Measurements from ENCODE around the gene UBE2S.
A peak's percentile ranks its signal among the peaks of the same experiment; 100 is the strongest.
"Not testable (repeated sequence)": the region's sequence is repeated elsewhere in the genome, so short reads cannot be mapped to it uniquely, and the experiment has no call there.

The UBE2S gene
- total RNA-seq = 14.3 to 63.3 (median 25.0) reads per million in 18 experiments

DNA sequence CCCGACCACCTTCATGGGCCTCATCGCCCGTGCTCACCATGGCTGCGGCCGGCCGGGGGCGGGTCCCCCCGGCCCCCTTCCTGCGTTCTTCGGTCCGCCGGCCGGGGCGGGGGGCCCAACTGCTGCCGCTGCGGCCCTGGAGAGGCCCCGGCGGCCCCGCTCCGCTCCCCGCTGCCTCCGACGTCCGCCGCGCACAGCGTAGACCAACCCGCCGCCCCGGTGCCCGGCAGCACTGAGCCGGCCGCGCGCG is at the start of gene UBE2S:
Gene UBE2S, minus strand, starts transcription at position 239 of the 250 bp plus-strand sequence. Its CDS starts 199 bp downstream, at position 40.
- not testable (repeated sequence) for DNase-seq

DNA sequence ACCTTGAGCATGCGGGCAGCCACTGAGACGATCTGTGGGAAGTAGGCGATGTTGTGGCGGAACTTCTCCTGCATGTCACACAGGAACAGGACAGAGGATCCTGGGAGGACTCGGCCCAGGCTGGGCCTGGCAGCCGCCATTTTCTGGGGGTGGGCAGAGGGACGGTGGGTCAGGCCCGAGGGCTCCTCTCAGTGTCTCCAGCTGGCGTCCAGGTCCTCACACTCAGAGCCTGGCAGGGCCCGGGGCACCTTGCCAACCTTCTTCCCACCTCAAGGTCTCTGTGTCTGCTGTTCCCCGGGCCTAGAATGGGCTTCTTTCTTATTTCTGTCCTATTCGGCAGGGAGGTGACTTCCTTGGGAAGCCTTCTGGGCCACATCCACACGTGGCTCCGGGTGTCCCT is 48.8 kb upstream of the UBE2S start:
- no peak for DNase-seq

DNA sequence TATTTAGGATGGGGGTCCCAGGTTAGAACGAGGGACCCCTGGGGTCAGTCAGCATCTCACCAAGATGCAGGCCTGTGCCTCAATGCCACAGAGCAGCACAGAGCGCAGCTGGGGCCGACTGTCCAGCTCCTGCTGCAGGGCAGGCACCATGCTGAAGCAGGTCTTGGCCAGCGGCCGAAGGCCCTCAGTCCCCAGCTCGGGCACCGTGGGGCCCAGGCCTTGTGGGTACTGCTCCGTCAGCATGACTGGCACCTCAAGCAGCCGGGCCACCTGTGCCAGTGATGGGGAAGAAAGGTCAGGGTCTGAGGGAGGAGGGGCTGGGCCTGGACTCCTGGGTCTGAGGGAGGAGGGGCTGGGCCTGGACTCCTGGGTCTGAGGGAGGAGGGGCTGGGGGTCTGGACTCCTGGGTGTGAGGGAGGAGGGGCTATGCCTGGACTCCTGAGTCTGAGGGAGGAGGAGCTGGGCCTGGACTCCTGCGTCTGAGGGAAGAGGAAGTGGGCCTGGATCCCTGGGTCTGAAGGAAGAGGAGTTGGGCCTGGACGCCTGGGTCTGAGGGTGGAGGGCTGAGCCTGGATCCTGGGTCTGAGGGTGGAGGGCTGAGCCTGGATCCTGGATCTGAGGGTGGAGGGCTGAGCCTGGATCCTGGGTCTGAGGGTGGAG is 48.1 kb upstream of the UBE2S start:
- DNase-seq = no peak

DNA sequence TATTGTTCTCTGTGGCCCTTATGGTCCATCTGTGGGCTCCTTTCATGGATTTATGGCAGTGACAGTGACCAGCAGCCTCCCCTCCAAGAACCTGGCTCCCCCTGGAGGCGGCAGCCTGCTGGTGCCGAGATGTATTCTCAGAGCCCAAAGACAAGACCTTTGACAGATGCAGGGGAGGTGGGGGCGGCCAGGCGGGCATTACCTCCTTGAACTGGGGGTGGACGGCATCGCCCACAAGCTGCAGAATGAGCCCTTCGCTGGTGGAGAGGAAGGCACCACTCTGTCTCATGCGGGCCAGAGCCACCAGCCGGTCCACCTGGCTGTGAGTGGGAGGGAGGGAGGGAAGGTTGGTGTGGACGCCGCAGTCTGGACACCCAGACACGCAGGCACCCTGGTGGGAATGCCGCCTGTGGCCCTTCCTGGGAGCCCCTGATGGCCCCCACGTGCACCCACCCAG is 47.2 kb upstream of the UBE2S start:
- peak; percentile 44 to 49 for DNase-seq

DNA sequence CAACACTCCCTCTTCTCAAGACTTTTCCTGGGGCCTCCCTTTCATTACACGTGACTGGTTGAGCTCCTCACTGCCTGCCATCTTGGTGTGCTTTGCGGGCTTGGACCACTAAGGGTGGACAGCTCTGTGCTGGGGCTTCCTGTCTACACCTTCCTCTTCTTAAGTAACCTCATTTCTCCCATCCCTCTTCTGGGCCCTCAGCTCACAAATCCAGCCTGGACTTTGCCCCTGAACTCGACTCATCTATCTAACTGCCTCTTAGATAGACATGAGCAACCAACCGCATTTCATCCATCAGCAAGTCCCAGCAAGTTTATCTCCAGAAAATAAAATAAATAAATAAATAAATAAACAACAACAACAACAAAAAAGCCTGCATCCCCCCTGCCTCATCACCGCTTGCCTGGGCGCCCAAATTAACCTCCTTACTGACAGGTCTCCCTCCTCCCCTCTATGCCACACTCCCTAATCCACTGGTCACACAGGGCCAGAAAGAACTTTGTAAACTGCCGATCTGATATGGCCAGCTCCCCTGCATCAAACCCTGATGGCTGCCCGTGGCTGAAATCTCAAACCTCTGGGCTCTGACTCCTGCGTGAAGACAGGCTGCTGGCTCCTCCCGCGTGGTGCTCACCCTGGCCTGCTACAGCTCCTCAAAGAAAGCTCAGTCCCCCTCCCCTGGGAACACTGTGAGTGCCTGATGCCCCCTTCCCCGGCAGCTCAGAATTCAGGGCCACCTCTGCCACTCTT is 46.1 kb upstream of the UBE2S start:
- no peak for DNase-seq

DNA sequence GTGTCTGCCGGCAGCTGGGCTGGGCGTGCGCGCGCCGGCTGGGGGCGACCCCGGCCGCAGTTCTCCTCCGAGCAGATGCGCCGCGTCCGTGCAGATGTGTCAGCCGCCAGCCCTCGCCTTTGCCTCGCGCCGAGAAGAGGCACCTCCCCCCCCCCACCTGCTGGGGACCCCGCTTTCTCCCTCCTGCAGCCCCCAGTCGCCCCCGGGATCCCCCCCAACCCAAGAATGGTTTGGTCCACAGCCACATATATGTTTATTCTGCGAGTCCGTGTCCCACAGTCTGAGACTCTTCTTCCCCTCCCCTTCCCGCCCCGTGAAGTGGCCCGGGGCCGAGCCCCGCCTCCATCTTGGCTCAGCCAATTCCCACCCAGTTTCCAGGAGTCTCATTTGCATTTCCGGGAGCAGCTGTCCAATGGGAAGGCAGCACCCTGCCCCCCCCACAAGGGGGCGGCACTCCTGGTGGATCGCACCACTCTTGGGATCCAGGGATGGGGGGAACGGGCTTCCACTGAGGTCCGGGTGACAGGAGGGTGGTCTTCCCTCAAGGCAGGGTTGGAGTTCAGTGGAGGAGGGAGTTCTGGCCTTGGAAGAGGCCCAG is 45.3 kb upstream of the UBE2S start:
- DNase-seq = peak; percentile 27 to 47

DNA sequence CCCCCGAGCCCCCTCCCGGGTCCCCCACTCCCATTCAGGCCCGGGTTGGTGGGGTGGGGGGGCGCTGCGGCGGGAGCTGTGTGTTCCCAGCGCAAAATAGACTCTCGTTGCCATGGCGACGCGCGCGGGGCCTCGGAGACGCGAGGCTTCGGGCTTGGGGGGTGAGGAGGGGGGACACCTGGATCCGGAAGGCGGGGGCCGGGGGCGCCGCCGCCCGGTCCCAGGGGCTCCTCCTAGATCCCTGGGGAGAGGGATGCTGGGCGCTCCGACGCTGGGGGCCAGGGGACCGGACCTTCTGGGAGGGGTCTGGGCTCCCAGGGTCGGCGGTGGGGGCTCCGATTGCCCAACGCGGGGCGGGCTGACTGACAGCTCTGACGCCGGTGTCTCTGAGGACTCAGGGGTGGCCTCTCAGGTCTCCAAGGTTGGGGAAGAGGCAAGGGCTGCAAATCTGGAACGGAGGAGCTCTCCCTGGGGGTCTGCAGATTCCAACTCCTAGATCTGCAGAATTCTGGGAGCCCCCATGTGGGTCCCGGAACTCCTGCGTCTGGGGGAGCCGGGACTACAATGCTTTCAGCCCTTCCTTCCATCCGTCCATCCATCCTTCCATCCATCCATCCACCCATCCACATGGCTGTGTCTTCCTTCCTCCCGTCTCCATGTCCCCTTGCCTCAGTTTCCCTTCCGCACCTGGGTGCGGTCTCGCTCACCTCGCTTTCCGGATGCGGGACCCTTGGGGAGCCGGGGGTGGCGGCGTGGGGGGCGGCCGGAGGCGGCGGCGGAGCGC is 44.6 kb upstream of the UBE2S start:
- DNase-seq = no peak

DNA sequence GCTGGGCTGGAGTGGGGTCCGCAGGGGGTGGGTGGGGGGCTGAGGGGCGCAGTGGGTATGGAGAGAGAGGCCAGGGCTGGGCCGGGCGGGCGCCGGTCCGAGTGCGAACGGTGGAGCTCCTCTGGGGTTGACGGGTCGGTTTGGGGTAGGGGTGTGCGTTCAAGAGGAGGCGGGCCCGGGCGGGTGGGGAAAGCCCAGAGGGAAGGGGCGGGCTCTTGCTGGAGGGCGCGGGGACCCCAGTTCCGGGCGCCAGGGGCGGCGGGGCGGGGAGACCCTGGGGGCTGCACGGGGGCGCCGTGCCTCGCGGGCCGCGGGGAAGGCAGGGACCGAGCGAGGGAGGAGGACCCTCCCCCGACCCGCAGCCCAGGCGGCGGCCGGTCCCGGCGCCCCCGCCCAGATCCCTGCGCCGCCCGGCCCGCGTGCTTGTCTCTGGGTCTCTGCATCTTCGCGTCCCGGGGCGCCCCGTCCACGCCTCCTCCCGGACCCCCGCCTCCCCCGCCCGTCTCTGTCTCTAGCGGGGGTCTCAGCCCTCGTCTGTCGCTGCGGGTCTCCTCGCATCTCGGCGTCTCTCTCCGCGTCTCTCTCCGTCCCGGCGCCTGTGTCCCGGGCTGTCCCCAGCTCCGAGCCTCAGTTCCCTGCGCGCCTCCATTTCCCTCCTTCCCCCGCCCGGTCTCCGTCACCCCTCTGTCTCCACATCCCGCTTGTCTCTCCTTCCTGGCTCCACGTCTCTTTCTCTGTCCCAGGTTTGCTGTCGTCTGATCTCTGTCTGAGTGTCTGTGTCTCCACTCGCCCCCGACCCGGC is 43.8 kb upstream of the UBE2S start:
- DNase-seq = no peak

DNA sequence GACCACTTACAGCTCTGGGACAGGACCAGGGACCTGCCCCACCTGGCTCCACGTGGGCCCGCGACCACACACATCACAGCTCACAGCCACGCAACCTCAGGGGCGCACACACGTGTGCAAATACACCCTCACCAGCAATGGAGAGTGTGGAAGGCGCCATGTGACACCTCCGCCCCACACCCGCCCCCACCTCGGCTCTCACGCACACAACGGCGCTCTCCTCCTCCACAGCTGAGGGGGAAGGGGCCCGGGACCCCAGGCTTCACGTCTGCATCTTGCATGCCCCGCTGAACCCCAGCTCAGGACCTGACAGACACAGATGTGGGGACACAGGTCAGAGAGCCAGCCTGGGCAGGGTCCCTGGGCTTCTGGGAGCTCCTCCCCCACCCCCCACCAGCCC is 41.9 kb upstream of the UBE2S start:
- DNase-seq = no peak

DNA sequence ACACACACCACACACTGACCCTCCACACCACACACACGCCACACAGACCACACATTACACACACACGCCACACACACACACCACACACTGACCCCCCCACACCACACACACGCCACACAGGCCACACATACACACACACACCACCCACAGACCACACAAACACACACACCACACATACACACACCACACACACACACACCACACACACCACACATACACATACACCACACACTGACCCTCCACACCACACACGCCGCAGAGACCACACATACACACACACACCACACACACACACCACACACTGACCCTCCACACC is 40.5 kb upstream of the UBE2S start:
- DNase-seq = not testable (repeated sequence)

DNA sequence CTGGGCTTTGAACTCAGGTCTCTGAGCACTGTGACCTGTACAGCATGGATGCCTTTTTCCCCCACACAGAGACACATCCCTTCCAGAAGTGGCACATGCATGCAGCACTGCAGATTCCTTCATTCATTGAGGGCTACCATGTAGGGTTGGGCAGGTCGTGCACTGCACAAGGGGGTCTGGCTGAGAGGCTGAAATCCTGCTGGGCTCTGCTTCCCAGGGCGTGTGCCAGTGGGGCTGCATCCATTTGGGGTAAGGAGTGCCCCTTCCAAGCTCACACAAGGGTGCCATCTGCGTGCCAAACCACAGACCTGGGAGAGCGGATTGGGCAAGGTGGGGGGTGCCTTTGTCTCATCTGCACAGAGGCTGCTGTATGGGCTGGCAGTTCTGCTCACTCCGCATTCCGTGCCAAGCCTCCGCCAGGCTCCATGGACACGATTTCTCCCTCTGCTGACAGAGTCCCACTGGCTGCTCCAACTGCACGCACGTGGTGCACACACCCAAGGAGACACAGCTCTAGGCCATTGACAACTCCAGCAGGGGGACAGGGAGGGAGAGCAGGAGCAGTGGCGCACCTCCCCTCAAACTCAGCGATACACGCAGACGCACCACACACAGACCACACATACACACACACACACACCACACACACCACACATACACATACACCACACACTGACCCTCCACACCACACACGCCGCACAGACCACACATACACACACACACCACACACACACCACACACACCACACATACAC is 40.0 kb upstream of the UBE2S start:
- no peak for DNase-seq

DNA sequence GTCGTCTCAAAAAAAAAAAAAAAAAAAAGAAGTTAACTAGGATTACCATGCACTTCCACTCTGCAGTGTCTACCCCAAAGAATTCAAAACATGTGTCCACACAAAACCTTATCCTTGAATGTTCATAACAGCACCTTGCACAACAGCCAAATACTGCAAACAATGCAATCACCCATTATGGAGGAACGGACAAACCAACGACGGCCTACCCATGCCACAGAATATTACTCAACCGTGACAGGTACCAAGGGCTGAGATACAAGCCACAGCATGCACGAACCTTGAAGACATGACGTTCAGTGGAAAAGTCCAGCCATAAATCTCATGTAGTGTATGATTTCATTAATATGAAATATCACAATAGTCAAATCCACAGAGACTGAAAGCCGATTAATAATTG is 38.5 kb upstream of the UBE2S start:
- no peak for DNase-seq

DNA sequence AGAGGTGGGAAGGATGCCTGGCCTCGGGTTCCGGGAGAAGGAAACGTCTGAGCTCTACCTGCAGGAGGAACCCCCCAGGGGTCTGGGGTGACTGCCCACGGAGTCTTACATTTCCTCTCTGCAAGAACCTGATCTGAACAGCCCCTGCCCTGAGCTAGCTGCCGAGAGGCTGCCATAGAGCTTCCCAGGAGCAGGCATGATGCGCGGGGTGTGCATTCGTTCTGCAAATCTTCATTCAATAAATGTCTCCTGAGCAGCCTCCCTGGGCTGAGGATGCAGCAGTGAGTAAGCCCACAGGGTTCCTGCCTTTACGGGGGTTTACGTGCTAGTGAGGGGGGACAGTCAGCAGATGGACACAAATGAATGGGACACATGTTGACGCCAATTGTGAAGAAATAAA is 37.1 kb upstream of the UBE2S start:
- no peak for DNase-seq

DNA sequence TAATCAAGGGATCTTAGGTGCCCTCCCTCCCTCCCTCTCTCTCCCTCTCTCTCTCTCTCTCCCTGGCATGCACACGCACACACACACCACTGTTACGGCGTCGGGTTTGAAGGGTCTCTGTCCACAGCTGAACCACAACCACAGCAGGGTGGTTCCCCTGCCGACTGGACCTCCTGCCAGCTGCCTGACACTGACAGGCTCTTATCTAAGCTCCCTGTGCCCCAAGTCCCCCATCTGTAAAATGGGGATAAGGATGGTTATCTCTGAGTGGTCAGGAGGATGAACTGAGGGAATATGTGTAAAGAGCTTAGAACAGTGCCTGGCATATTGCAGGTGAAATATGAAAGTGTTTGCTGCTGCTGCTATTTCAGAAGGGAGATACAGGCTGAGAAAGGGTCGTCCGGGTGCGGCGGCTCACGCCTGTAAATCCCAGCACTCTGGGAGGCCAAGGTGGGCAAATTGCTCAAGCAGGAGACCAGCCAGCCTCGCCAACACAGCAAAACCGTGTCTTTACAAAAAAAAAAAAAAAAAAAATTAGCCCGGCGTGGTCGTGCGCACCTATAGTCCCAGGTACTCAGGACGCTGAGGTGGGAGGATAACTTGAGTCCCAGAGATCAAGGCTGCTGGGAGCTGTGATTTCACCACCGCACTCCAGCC is 36.4 kb upstream of the UBE2S start:
- DNase-seq = no peak

DNA sequence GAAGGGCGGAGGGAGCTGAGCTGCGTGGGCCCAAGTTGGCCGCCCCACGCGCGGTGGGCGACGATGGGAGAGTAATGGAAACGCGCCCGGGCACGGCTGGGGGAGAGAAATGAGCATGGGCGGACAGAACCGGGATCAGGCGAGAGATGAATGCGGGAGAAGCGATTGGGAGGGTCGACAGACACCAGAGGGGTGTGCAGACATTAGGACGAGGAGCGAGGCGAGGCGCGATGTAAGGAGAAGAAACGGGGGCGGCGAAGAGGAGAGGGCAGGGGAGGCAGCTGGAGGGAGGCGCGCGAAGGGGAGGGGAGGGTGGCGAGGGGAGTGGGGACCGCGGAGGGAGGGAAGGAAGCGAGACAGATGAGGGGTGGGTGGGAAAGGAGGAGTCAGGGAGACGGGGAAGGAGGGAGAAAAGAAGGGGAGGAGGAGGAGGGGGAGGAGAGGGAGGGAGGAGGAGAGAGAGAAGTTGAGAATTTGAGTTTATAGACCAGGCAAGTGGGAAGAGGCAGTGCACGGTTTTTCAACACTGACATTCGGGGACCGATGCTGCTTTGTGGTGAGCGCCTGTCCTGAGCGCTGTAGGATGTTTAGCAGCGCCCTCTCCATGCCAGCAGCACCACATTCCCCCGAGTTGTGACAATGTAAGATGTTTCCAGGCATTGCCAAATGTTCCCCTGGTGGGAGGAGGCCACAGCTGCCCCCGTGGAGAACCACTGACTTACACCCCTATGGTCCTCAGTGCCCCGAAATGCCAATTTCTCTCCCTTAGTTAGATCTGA is 35.6 kb upstream of the UBE2S start, which contains the start of gene SHISA7:
Gene SHISA7, minus strand, starts transcription at position 256 of the 779 bp plus-strand sequence. CDS start 437 bp downstream, outside the sequence.
- DNase-seq = no peak

DNA sequence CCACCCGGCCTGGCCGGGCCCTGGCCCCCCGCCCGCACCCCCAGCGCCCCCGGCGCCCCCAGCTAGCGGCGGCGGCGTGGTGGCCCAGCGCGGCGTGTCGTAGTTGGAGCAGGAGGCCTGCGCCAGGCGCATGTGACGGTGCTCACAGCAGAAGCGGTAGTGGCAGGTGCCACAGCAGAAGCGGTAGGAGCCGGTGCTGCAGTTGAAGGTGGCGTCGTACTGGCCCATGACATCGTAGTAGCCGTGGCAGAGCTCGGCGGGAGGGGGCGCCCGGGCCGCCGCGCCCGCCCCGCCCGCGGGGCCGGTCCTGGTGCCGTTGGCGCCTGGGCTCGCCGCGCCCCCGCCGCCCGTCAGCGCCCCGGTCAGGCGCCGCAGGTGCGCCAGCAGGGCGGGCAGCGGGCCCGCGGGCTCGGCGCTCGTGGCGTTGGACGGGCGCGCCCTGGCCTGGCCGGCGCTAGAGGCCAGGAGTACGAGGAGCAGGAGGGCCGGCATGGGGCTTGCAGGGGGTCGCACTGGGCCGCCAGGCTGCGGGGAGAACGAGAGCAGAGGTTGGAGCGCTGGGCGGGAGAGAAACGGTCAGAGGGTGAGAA is 34.9 kb upstream of the UBE2S start:
- no peak for DNase-seq

DNA sequence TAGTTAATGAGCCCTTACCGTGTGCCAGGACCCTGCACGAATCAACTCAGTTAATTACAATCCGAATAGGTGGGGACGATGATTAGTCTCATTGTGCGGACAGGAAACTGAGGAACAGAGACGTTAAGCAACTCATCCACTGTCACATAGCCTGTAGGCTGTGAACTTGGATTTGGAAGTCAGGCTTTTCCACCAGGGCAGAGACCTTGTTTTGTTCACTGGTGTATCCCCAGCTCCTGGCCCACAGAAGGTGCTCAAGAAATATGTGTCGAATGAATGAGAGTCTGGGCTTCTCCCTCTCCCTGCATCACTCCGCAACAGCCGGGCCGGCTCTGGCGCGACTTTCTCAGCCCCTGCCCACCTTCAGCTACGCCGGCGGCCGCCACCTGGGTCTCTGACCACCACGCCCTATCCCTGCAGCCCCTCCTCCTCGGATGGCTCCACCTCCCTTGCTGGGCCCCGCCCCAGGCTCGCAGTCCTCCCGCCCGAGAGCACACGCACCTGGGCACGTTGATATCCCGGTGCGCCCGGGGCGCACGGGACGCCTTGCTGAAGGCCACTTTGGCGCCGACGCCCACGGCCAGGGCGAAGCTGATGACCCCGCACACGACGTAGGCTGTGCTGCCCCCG is 34.2 kb upstream of the UBE2S start:
- no peak for DNase-seq

DNA sequence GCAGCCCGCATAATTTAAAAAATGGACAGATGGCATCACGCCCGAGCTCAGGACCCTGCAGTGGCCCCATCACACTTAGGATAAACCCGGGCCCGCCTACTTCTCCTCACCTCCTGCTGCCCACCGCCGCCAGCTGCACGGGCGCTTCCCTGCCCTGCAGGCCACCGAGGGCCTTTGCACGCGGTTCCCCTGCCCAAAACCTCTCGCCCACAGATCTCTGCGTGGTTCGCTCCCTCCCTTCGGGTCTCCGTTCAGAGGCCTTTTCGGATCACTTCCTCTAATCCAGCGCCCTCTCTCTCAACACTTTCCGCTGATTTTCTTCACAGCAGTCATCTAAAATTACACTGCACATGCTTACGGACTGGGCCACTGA is 33.7 kb upstream of the UBE2S start:
- DNase-seq = peak; percentile 51 to 53

DNA sequence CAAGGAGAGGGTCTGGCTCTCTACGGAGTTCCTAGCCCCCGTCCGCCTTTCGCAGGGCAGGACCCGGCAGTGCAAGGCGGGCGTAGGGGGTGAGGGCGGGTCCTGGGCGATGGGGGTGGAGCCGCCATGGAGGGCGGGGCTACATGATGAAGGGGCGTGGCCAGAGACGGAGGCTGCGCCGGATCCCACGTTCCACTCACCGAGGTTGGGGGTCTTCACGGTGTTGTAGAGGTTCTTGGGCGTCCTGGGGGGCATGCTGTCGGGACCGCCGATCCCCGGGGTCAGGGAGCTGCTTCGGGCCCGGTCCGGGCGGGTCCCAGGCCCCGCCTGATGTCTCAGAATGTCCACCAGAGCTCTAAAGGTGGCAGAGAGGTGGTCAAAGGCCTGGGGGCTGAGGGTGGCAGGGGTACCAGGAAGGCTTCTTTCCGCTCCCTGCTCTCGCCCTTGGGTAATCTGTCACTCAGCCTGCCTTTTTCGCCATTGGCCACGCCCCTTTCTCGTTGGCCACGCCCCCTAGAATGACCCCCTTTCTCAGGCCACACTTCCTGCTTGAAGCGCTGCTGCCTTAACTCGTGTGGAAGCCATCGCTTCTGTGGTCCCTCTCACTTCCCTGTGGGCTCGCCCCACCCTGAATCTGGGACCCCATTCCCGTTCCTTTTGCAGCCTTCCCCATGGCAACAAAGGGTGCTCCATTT is 33.0 kb upstream of the UBE2S start:
- DNase-seq = no peak

All from inflammatory macrophage (primary cell).